Skin epidermis (tissue), 12 donors: Measurements from ENCODE around the gene DISC1.

Source experiments
- H3K27ac ChIP-seq, 21 experiments: fragments of 200-600 bp; sonication (generic) in 11 of 21; one replicate each; pipeline ENCODE4 v1.5.0; 2020; ENCODE audit warnings: mild to moderate bottlenecking in 3 of 21, inconsistent platforms in 2 of 21, moderate library complexity in 2 of 21
- H3K4me3 ChIP-seq, 7 experiments: fragments of 200-600 bp; sonication (generic) in 2 of 7; one replicate each; pipeline ENCODE4 v1.5.0; 2020; ENCODE audit warnings: inconsistent platforms in 2 of 7, mild to moderate bottlenecking in 2 of 7, moderate library complexity in 1 of 7

The DISC1 gene

GRCh38 chr1:232084584-232085223, 458.1 kb downstream of the DISC1 start:
- Histone ChIP-seq H3K4me3 (no peak overlapping the region), H3K27ac (no peak overlapping the region)

- no peak overlapping the region for H3K4me3 ChIP-seq
- H3K27ac ChIP-seq, result no peak overlapping the region
Observed at GRCh38 chr1:232090816-232091215, 464.2 kb downstream of the DISC1 start.
